B cell (primary cell): ENCODE data around the gene TBX10. TPM values are rescaled to one million over a fixed set of nuclear protein-coding genes. Genes with fewer than 3 reads are reported as not detected.

ENCODE experiments used
- ATAC-seq: fragments of 200-7000 bp; cut with Tn5 transposase; one replicate; pipeline ENCODE4 v1.10.0; 2021; ENCODE audit warnings: low read depth, mild to moderate bottlenecking, moderate number of reproducible peaks, moderate library complexity
- CTCF ChIA-PET: fragments of 350-600 bp; sonication (Branson Sonifier 250); formaldehyde crosslinking; loops from one replicate; lab custom pipeline; 2021; ENCODE audit warnings: antibody characterized with exemption, inconsistent platforms; lab: Charles Lee
- POLR2A ChIA-PET: fragments of 350-600 bp; sonication (Branson Sonifier 250); formaldehyde crosslinking; loops from one replicate; lab custom pipeline; 2021; ENCODE audit warnings: antibody characterized with exemption; lab: Charles Lee
- DNase-seq: peaks from one replicate; pipeline ENCODE4 v3.0.0; 2013
- H2AFZ ChIP-seq: 2 replicates; pipeline ENCODE4 v1.6.1; 2012; ENCODE audit warnings: mild to moderate bottlenecking, low read depth, low read length; ENCODE audit not compliant: insufficient read depth, poor library complexity, severe bottlenecking
- H3K27ac ChIP-seq, 2 donors: 1 replicate in 1 of 2; 2 replicates in 1 of 2; pipeline ENCODE4 v1.5.1; 2012 to 2013; ENCODE audit warnings: low read length in 2 of 2, mild to moderate bottlenecking in 2 of 2, moderate library complexity in 1 of 2
- H3K27me3 ChIP-seq, 4 experiments: fragments of 200-600 bp in 1 of 4; sonication (generic) in 1 of 4; replicated peaks in 1 of 4; 1 replicate in 2 of 4; 2 replicates in 2 of 4; pipeline versions ENCODE4 v1.6.1 to v1.7.0; 2013 to 2016; ENCODE audit warnings: low read length in 3 of 4, mild to moderate bottlenecking in 2 of 4, mixed read lengths in 1 of 4, moderate library complexity in 1 of 4; ENCODE audit not compliant: insufficient read depth in 4 of 4, control insufficient read depth in 3 of 4; ENCODE audit errors: control extremely low read depth in 1 of 4
- H3K36me3 ChIP-seq, 2 experiments: replicated peaks in 1 of 2; 1 replicate in 1 of 2; 2 replicates in 1 of 2; pipeline versions ENCODE4 v1.6.1 to v1.7.1; 2013; ENCODE audit warnings: low read length in 1 of 2; ENCODE audit not compliant: insufficient read depth in 2 of 2, control insufficient read depth in 1 of 2; ENCODE audit errors: control extremely low read depth in 1 of 2, extremely low read depth in 1 of 2
- H3K4me1 ChIP-seq, 2 donors: fragments of 200-600 bp in 1 of 2; sonication (generic) in 1 of 2; 1 replicate in 1 of 2; 2 replicates in 1 of 2; pipeline versions ENCODE4 v1.5.1 to v1.6.1; 2013 to 2017; ENCODE audit warnings: low read length in 2 of 2; ENCODE audit not compliant: control insufficient read depth in 2 of 2, insufficient read depth in 2 of 2
- H3K4me2 ChIP-seq: replicated peaks from 2 replicates; pipeline ENCODE3; 2012; ENCODE audit warnings: mild to moderate bottlenecking, low read depth, low read length; ENCODE audit not compliant: poor library complexity, severe bottlenecking
- H3K4me3 ChIP-seq, 5 experiments: fragments of 200-600 bp in 1 of 5; sonication (generic) in 1 of 5; 1 replicate in 3 of 5; 2 replicates in 2 of 5; pipeline versions ENCODE4 v1.5.1 to v1.7.0; 2011 to 2016; ENCODE audit warnings: low read length in 4 of 5, mild to moderate bottlenecking in 4 of 5, low read depth in 2 of 5, control low read depth in 1 of 5, moderate library complexity in 1 of 5; ENCODE audit not compliant: insufficient read depth in 1 of 5; ENCODE audit errors: control extremely low read depth in 1 of 5, extremely low read depth in 1 of 5
- H3K79me2 ChIP-seq: fragments of 200-600 bp; sonication (generic); one replicate; pipeline ENCODE4 v1.6.0; 2016; ENCODE audit warnings: low read length; ENCODE audit not compliant: control insufficient read depth, insufficient read depth
- H3K9ac ChIP-seq: fragments of 200-600 bp; sonication (generic); 2 replicates; pipeline ENCODE4 v1.6.1; 2017; ENCODE audit warnings: mild to moderate bottlenecking, low read length, moderate library complexity
- H3K9me3 ChIP-seq, 3 donors: one replicate each; pipeline versions ENCODE4 v1.6.1 to v1.7.1; 2013; ENCODE audit warnings: low read length in 2 of 3; ENCODE audit not compliant: control insufficient read depth in 2 of 3, insufficient read depth in 1 of 3; ENCODE audit errors: control extremely low read depth in 1 of 3
- H4K20me1 ChIP-seq: 2 replicates; pipeline ENCODE4 v1.6.0; 2012; ENCODE audit warnings: mild to moderate bottlenecking, low read length; ENCODE audit not compliant: insufficient read depth, control insufficient read depth, poor library complexity, severe bottlenecking
- H3K27ac Mint-ChIP-seq: one replicate; pipeline ENCODE4 v1.8.0; 2021; ENCODE audit warnings: mixed read lengths
- H3K27me3 Mint-ChIP-seq: one replicate; pipeline ENCODE4 v1.8.0; 2021; ENCODE audit warnings: mixed read lengths
- H3K4me1 Mint-ChIP-seq: one replicate; pipeline ENCODE4 v1.8.0; 2021; ENCODE audit warnings: mixed read lengths
- H3K4me3 Mint-ChIP-seq: one replicate; pipeline ENCODE4 v1.8.0; 2021; ENCODE audit warnings: mixed read lengths
- H3K9me3 Mint-ChIP-seq: one replicate; pipeline ENCODE4 v1.8.0; 2022; ENCODE audit warnings: mixed read lengths; ENCODE audit not compliant: insufficient read depth
- EZH2 ChIP-seq: IDR thresholded peaks from 2 replicates; pipeline ENCODE4 v1.6.1; 2012; ENCODE audit warnings: borderline replicate concordance, low read depth, mild to moderate bottlenecking, moderate library complexity, low read length; ENCODE audit not compliant: insufficient read depth, poor library complexity, severe bottlenecking
- WGBS: methylation state at CpG from one replicate; pipeline ENCODE4 v1.1.5; 2013; ENCODE audit warnings: missing lambda C conversion rate; ENCODE audit not compliant: insufficient coverage; 5-methylcytosine and 5-hydroxymethylcytosine counted together
- intact Hi-C: fragments of 100-400 bp; cut with micrococcal nuclease; formaldehyde crosslinking; loops from one replicate; pipeline ENCODE4 v1.10.0; 2022
- polyA plus RNA-seq: library from polyadenylated mRNA; depleted of rRNA; stranded (reverse); fragments of >200 nt; gene quantifications from 2 replicates; pipeline ENCODE4 v1.2.3, GENCODE V29; 2012
- total RNA-seq, 2 donors: library from RNA; stranded (reverse); fragments of 120-200 nt in 1 of 2; gene quantifications; 1 replicate in 1 of 2; 2 replicates in 1 of 2; pipeline versions ENCODE4 v1.2.3 to v1.2.4, GENCODE V29; 2013 to 2022
- TF ChIP-seq, protein P1 (sequence below): fragments of 200-600 bp; IDR thresholded peaks from one replicate; pipeline ENCODE4 v1.8.0; 2022; ENCODE audit warnings: antibody characterized with exemption, mild to moderate bottlenecking

The TBX10 gene
- total and polyA plus RNA-seq, 2 donors (not counting 1 experiment from before 2014, with no cell fraction given), result not detected

DNA sequence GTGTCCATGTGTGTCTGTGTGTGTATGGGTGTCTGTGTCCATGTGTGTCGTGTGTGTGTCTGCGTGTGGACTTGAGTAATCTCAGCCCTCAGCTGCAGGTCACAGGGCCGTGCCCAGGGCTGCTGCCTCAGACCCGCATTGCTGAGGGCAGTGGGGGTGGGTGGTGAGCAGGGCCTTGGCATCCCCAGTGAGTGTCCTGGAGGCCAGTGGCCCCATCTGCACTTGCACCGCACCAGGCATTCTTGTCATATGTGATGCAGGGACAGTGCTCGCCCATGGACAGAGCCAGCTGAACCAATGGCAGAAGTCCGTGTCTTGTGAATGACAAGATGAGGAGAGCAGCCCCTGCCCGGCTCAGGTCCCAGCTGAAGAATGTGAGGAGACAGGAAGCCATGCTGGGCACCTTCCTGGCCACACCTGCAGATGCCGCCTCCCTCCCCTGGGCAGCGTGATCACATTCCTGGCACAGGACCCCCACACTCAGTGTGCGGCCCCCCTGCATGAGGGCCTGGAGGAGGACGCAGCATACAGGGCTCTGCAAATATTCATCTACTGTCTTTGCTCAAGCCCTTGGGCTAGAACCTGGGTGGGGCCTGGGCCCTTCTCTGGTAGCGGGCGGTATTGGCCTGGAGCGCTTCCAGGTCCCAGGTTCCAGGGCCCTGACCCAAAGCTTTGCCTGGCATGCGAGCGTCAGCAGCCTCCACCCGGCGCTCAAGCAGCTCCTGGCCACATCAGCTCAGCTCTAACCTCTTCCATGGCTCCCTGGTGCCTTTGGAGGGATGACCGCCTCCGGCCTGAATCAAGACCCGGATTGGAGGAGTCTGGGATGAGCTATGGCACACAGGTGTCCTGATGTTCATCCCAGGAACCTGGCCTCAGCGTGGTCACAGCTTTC, 31.0 kb upstream of the TBX10 start:
- peaks cover 0 to 31% (median 12%) of the 10 kb centered on the region in 4 experiments for H3K27me3 ChIP-seq
- H4K20me1 ChIP-seq, result no peaks in the 10 kb centered on the region
- 88% methylated on average over 23 of the region's 23 CpGs for WGBS
- no peak overlapping the region for H3K27ac ChIP-seq
- TF ChIP-seq EZH2, result no peak
- TF ChIP-seq, protein P1, sequence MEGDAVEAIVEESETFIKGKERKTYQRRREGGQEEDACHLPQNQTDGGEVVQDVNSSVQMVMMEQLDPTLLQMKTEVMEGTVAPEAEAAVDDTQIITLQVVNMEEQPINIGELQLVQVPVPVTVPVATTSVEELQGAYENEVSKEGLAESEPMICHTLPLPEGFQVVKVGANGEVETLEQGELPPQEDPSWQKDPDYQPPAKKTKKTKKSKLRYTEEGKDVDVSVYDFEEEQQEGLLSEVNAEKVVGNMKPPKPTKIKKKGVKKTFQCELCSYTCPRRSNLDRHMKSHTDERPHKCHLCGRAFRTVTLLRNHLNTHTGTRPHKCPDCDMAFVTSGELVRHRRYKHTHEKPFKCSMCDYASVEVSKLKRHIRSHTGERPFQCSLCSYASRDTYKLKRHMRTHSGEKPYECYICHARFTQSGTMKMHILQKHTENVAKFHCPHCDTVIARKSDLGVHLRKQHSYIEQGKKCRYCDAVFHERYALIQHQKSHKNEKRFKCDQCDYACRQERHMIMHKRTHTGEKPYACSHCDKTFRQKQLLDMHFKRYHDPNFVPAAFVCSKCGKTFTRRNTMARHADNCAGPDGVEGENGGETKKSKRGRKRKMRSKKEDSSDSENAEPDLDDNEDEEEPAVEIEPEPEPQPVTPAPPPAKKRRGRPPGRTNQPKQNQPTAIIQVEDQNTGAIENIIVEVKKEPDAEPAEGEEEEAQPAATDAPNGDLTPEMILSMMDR, result no peak
- CTCF ChIA-PET, result interaction anchor here (0.7 to 1.5 kb wide), 2 partner anchors 22 to 43 kb away, joined by 3 to 8 read pairs; no protein-coding TSS in a partner anchor
- Mint-ChIP-seq H3K27me3 (peaks cover 23% of the 10 kb centered on the region), H3K4me3 (no peak overlapping the region), H3K27ac (no peak overlapping the region), H3K9me3 (no peaks in the 10 kb centered on the region), H3K4me1 (no peaks in the 10 kb centered on the region)
- H3K36me3 ChIP-seq, result no peaks in the 10 kb centered on the region
- H3K9me3 ChIP-seq, result peaks cover 0 to 8% (median 0%) of the 10 kb centered on the region in 3 donors
- intact Hi-C loops, result no loop called here
- H2AFZ ChIP-seq, result no peak overlapping the region
- POLR2A ChIA-PET, result no interaction called here
- ATAC-seq (no peak), DNase-seq (no peak)
- no peak overlapping the region for H3K9ac ChIP-seq
- peaks cover 33 to 34% of the 10 kb centered on the region in 2 donors for H3K4me1 ChIP-seq
- H3K4me3 ChIP-seq, result no peak overlapping the region
- H3K79me2 ChIP-seq, result no peaks in the 10 kb centered on the region
- H3K4me2 ChIP-seq, result no peak overlapping the region

DNA sequence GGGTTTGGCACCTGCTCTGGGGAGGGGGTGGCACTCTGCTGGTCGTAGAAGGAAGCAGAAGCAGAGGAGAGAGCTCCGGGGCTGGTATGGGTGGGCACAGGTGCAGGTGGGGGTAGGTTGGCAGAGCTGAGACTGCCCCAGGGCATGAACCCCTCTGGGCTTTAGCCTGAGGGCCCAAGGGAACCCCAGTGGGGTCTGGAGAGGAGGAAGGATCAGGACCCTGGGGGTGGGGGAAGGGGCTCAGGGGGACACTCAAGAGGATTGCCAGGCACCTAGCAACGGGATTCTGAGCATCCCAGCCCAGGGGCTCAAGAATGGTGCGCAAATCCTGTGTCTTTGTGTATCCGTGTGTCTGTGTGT, 28.6 kb upstream of the TBX10 start:
- H3K4me3 Mint-ChIP-seq, result no peak overlapping the region
- H3K9me3 Mint-ChIP-seq, result no peaks in the 10 kb centered on the region
- H2AFZ ChIP-seq, result no peak overlapping the region
- no peaks in the 10 kb centered on the region for H3K9me3 ChIP-seq
- H3K4me3 ChIP-seq, result peak overlapping the region in 1 of 5 experiments; percentile 19
- no peaks in the 10 kb centered on the region for H3K36me3 ChIP-seq
- peaks cover 0 to 10% (median 3%) of the 10 kb centered on the region in 4 experiments for H3K27me3 ChIP-seq
- no peak overlapping the region for H3K27ac Mint-ChIP-seq
- H3K4me2 ChIP-seq, result peak overlapping the region; percentile 77
- ATAC-seq (no peak), DNase-seq (no peak)
- H4K20me1 ChIP-seq, result no peaks in the 10 kb centered on the region
- H3K9ac ChIP-seq, result peak overlapping the region; percentile 29
- ChIA-PET CTCF (interaction anchor here (0.8 to 2.3 kb wide), 3 partner anchors 9 to 39 kb away, joined by 4 to 13 read pairs (median 5); partner anchors contain the start of genes ACY3 and NUDT8), POLR2A (no interaction called here)
- H3K79me2 ChIP-seq, result no peaks in the 10 kb centered on the region
- WGBS, result 27% methylated on average over 5 of the region's 5 CpGs
- H3K4me1 Mint-ChIP-seq, result no peaks in the 10 kb centered on the region
- peaks cover 7% of the 10 kb centered on the region for H3K27me3 Mint-ChIP-seq
- H3K4me1 ChIP-seq, result peaks cover 33 to 34% of the 10 kb centered on the region in 2 donors
- no peak overlapping the region for H3K27ac ChIP-seq
- intact Hi-C loops, result no loop called here
- TF ChIP-seq, protein P1, result no peak
- TF ChIP-seq EZH2, result no peak
